Right renal pelvis (tissue), 4 donors: ENCODE results near the gene PALD1. TPM values are rescaled to one million over a fixed set of nuclear protein-coding genes. Genes with fewer than 3 reads are reported as not detected.

Source experiments
- polyA plus RNA-seq, 4 donors: library from polyadenylated mRNA; unstranded; fragments of 120-200 nt; gene quantifications; one replicate each; pipeline ENCODE4 v1.2.1, GENCODE V29; 2013; ENCODE audit not compliant: insufficient read length in 4 of 4

Gene PALD1
- polyA plus RNA-seq, 4 donors = 9.8 to 12.1 (median 11.3) TPM

Other genes starting within 250 kb of the PALD1 start
- 100 to 1,000 TPM in 3 of 4 donors, 10 to 100 TPM in 1; 90.4 to 108 (median 102) TPM for gene PPA1, start 245.3 kb upstream of the PALD1 start, polyA plus RNA-seq
- gene NPFFR1, start 194.8 kb upstream of the PALD1 start, polyA plus RNA-seq = under 1 TPM; 0.10 to 0.20 (median 0.14) TPM
- gene LRRC20, start 96.1 kb upstream of the PALD1 start, polyA plus RNA-seq = 10 to 100 TPM in 3 of 4 donors, 1 to 10 TPM in 1; 9.6 to 11.5 (median 11.1) TPM
- gene EIF4EBP2, start 74.6 kb upstream of the PALD1 start, polyA plus RNA-seq = 10 to 100 TPM; 78.3 to 92.5 (median 86.8) TPM
- under 1 TPM; 0.15 to 0.22 (median 0.17) TPM for gene NODAL, start 37.1 kb upstream of the PALD1 start, polyA plus RNA-seq
- gene PRF1, start 124.0 kb downstream of the PALD1 start, polyA plus RNA-seq = 1 to 10 TPM in 1 of 4 donors, under 1 TPM in 3; 0.40 to 1.0 (median 0.63) TPM
- 1 to 10 TPM in 3 of 4 donors, under 1 TPM in 1; 0.96 to 1.3 (median 1.2) TPM for gene ADAMTS14, start 193.7 kb downstream of the PALD1 start, polyA plus RNA-seq